22Rv1 (cell line): ENCODE data around the gene ITPK1.

Experiments used
- ZFX ChIP-seq: fragments of 450-650 bp; IDR thresholded peaks from 2 replicates; pipeline ENCODE4 v1.6.1; 2017; ENCODE audit warnings: antibody characterized with exemption, borderline replicate concordance
- TF ChIP-seq, protein P1 (sequence below): fragments of 450-650 bp; IDR thresholded peaks from 2 replicates; pipeline ENCODE4 v1.5.1; 2017; ENCODE audit warnings: mild to moderate bottlenecking

DNA sequence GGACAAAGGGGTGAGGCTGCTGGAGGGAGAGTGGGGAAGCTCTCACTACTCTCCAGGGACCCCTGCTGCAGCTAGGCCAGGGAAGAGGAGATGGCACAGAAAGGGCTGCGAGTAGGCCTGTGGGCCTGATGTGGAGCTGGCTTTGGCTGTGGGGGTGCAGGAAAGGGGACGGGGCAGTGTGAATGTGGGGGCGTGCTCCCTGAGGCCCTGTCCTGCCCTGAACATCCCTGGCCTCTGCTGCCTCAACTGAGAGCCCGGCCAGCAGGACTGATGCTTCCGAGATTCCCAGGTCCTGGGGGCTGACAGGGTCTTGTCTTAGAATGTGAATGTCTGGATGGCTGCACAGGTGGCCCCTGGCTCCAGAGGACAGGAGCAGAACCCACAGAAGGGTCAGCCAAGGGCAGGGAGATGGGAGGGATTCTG, 128.6 kb downstream of the ITPK1 start:
- TF ChIP-seq, protein P1, sequence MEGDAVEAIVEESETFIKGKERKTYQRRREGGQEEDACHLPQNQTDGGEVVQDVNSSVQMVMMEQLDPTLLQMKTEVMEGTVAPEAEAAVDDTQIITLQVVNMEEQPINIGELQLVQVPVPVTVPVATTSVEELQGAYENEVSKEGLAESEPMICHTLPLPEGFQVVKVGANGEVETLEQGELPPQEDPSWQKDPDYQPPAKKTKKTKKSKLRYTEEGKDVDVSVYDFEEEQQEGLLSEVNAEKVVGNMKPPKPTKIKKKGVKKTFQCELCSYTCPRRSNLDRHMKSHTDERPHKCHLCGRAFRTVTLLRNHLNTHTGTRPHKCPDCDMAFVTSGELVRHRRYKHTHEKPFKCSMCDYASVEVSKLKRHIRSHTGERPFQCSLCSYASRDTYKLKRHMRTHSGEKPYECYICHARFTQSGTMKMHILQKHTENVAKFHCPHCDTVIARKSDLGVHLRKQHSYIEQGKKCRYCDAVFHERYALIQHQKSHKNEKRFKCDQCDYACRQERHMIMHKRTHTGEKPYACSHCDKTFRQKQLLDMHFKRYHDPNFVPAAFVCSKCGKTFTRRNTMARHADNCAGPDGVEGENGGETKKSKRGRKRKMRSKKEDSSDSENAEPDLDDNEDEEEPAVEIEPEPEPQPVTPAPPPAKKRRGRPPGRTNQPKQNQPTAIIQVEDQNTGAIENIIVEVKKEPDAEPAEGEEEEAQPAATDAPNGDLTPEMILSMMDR = no peak
- no peak for TF ChIP-seq ZFX
